ENCODE data around the gene ZFP36L1. TPM values are rescaled to one million over a fixed set of nuclear protein-coding genes. Genes with fewer than 3 reads are reported as not detected.
A peak's percentile ranks its signal among the peaks of the same experiment; 100 is the strongest.

The ZFP36L1 gene
- total and polyA plus RNA-seq, 9 of the 15 experiments (the other 6 are each of a cell fraction or from before 2014, with no cell fraction given): 1.3 to 26.6 (median 3.7) TPM

DNA sequence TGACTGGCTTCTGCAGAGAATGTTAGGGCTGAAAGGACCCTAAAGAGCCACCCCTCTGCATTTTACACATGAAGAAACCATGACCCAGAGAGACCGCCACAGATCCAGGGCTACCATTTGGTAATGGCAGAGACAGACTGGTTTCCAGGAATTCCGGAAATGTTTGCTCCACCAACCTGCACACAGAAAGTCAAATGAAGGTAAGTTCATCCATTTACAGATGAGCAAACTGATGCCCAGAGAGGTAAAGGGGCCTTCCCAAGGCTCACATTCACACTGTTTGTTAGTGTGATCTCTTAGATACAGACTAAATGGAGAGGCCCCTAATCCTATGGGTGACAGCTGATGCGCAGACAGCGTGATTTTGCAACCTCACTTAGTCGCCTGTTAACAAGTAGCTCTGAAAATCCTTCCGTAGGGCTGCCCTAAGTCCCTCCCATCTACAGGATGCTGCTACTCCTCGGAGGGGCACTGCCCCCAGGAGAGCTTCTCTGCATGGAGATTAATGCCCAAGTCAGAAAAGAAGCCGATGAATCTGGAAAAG, 33.8 kb downstream of the ZFP36L1 start (continued):
- TF ChIP-seq, protein P1, sequence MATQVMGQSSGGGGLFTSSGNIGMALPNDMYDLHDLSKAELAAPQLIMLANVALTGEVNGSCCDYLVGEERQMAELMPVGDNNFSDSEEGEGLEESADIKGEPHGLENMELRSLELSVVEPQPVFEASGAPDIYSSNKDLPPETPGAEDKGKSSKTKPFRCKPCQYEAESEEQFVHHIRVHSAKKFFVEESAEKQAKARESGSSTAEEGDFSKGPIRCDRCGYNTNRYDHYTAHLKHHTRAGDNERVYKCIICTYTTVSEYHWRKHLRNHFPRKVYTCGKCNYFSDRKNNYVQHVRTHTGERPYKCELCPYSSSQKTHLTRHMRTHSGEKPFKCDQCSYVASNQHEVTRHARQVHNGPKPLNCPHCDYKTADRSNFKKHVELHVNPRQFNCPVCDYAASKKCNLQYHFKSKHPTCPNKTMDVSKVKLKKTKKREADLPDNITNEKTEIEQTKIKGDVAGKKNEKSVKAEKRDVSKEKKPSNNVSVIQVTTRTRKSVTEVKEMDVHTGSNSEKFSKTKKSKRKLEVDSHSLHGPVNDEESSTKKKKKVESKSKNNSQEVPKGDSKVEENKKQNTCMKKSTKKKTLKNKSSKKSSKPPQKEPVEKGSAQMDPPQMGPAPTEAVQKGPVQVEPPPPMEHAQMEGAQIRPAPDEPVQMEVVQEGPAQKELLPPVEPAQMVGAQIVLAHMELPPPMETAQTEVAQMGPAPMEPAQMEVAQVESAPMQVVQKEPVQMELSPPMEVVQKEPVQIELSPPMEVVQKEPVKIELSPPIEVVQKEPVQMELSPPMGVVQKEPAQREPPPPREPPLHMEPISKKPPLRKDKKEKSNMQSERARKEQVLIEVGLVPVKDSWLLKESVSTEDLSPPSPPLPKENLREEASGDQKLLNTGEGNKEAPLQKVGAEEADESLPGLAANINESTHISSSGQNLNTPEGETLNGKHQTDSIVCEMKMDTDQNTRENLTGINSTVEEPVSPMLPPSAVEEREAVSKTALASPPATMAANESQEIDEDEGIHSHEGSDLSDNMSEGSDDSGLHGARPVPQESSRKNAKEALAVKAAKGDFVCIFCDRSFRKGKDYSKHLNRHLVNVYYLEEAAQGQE (IDR thresholded peaks at IDR 0.05; ENCODE audit: borderline replicate concordance): no peak
- TF ChIP-seq, protein P1 (CRISPR knock-in tag; IDR thresholded peaks at IDR 0.05; ENCODE audit: low read depth): no peak
- TF ChIP-seq, protein P2, sequence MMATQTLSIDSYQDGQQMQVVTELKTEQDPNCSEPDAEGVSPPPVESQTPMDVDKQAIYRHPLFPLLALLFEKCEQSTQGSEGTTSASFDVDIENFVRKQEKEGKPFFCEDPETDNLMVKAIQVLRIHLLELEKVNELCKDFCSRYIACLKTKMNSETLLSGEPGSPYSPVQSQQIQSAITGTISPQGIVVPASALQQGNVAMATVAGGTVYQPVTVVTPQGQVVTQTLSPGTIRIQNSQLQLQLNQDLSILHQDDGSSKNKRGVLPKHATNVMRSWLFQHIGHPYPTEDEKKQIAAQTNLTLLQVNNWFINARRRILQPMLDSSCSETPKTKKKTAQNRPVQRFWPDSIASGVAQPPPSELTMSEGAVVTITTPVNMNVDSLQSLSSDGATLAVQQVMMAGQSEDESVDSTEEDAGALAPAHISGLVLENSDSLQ (IDR thresholded peaks at IDR 0.05): peak; percentile 58
- TF ChIP-seq SMARCB1 (IDR thresholded peaks at IDR 0.05; ENCODE audit: insufficient read length, low read depth) (no peak), ZBTB26 (CRISPR knock-in tag; IDR thresholded peaks at IDR 0.05) (no peak), FOXM1 (IDR thresholded peaks at IDR 0.05; ENCODE audit: low read depth) (no peak), FOXM1 (CRISPR knock-in tag; IDR thresholded peaks at IDR 0.05; ENCODE audit: low read depth) (no peak), BRF1 (IDR thresholded peaks at IDR 0.05; ENCODE audit: borderline replicate concordance, extremely low read depth, insufficient read length) (no peak), TFAP4 (CRISPR knock-in tag; IDR thresholded peaks at IDR 0.05; ENCODE audit: borderline replicate concordance) (peak; percentile 46; the same call in 1 of the 2 replicates), NRF1 (conservative IDR thresholded peaks at IDR 0.05 in 1 of 2, IDR thresholded peaks at IDR 0.05 in 1 of 2) (peak; percentile 38 to 49; a peak in 3 of 4 replicates), TAF9B (IDR thresholded peaks at IDR 0.05; ENCODE audit: partially characterized antibody) (no peak), MEIS2 (IDR thresholded peaks at IDR 0.05; ENCODE audit: partially characterized antibody) (peak; percentile 65), CEBPG (CRISPR knock-in tag; IDR thresholded peaks at IDR 0.05) (no peak), CEBPG (tag; conservative IDR thresholded peaks at IDR 0.05 in 1 of 2, IDR thresholded peaks at IDR 0.05 in 1 of 2) (peak; percentile 29 to 50; a peak in 1 of 4 replicates)
- TF ChIP-seq, protein P3, sequence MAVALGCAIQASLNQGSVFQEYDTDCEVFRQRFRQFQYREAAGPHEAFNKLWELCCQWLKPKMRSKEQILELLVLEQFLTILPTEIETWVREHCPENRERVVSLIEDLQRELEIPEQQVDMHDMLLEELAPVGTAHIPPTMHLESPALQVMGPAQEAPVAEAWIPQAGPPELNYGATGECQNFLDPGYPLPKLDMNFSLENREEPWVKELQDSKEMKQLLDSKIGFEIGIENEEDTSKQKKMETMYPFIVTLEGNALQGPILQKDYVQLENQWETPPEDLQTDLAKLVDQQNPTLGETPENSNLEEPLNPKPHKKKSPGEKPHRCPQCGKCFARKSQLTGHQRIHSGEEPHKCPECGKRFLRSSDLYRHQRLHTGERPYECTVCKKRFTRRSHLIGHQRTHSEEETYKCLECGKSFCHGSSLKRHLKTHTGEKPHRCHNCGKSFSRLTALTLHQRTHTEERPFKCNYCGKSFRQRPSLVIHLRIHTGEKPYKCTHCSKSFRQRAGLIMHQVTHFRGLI (CRISPR knock-in tag; IDR thresholded peaks at IDR 0.05): no peak
